22Rv1 (cell line): ENCODE data around the gene RFTN2.

ENCODE experiments used
- ZFX ChIP-seq: fragments of 450-650 bp; IDR thresholded peaks from 2 replicates; pipeline ENCODE4 v1.6.1; 2017; ENCODE audit warnings: antibody characterized with exemption, borderline replicate concordance
- TF ChIP-seq, protein P1 (sequence below): fragments of 450-650 bp; IDR thresholded peaks from 2 replicates; pipeline ENCODE4 v1.5.1; 2017; ENCODE audit warnings: mild to moderate bottlenecking

DNA sequence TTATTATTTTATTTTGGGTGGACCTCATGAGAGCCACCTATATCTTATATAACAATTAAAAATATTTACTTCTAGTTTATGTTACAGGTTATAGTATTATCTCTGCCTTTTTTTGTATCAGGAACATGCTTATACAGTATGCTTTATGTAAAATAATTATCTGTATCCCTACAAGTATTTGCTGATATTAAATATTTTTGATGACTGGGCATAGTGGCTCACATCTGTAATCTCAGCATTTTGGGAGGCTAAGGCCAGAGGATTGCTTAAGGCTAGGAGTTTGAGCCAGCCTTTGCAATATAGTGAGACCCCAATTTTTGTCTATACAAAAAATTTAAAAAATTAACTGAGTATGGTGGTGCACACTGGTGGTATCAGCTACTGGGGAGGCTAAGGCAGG is 119.9 kb downstream of the RFTN2 start:
- TF ChIP-seq, protein P1, sequence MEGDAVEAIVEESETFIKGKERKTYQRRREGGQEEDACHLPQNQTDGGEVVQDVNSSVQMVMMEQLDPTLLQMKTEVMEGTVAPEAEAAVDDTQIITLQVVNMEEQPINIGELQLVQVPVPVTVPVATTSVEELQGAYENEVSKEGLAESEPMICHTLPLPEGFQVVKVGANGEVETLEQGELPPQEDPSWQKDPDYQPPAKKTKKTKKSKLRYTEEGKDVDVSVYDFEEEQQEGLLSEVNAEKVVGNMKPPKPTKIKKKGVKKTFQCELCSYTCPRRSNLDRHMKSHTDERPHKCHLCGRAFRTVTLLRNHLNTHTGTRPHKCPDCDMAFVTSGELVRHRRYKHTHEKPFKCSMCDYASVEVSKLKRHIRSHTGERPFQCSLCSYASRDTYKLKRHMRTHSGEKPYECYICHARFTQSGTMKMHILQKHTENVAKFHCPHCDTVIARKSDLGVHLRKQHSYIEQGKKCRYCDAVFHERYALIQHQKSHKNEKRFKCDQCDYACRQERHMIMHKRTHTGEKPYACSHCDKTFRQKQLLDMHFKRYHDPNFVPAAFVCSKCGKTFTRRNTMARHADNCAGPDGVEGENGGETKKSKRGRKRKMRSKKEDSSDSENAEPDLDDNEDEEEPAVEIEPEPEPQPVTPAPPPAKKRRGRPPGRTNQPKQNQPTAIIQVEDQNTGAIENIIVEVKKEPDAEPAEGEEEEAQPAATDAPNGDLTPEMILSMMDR = no peak
- no peak for TF ChIP-seq ZFX
